HG03135 (cell line): ENCODE data around the gene LMF1.
"Not testable (repeated sequence)": the region's sequence is repeated elsewhere in the genome, so short reads cannot be mapped to it uniquely, and the experiment has no call there.

Experiments used
- ATAC-seq: cut with Tn5 transposase; IDR thresholded peaks from one replicate; pipeline ENCODE4 v1.9.1; 2021; ENCODE audit warnings: mild to moderate bottlenecking, moderate library complexity; ENCODE audit not compliant: unreplicated experiment

LMF1 gene

GRCh38 chr16:953818-954217, 17.0 kb downstream of the LMF1 start:
- not testable (repeated sequence) for ATAC-seq

- no peak for ATAC-seq
These were observed 18.5 kb downstream of the LMF1 start for GRCh38 chr16:952321-952720.

DNA sequence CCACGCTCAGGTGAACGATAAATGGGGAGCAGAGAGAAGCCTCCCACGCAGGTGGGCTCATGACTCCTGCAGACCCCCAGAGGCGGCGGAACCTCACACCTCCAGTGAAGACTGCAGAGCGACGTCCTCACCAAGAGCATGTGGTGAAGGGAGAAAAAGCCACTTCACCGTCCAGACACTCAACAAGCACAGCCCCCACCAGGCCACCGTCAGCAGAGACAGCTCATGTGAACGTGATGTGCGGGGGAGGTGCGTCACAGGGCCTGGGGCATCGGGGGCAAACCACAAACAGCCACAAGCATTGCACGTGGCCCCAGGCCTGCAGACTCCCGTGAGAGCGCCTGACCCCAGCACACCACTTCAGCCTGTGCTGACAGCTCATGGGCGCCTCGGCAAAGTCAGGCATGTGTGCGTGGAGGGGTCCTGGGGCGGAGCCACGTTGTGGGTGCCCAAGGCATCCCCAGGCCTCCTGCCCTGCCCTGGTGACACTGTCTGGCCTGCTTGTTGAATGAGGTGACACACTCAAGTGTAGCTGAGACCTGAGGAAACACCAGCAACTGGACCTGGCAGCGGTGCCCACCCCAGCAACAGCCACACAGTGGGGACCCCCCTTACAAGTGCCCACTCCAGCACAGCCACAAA, 19.0 kb downstream of the LMF1 start:
- ATAC-seq, result no peak

DNA sequence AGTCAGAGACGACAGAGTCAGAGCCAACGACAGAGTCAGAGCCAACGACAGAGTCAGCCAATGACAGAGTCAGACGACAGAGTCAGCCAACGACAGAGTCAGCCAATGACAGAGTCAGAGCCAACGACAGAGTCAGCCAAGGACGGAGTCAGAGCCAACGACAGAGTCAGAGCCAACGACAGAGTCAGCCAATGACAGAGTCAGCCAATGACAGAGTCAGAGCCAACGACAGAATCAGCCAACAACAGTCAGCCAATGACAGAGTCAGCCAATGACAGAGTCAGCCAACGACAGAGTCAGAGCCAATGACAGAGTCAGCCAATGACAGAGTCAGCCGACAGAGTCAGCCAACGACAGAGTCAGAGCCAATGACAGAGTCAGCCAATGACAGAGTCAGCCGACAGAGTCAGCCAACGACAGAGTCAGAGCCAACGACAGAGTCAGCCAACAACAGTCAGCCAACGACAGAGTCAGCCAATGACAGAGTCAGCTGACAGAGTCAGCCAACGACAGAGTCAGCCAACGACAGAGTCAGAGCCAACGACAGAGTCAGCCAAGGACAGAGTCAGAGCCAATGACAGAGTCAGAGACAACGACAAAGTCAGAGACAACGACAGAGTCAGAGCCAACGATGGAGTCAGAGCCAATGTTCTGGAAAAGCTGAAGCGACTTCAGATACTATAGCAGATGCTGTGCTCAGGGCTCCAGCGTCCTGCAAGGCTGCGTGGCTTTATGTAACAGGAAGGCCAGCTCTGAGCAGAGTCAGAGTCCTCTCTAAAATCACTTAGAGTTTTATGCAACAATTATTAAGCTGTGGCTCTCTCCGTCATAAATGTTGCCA, 19.8 kb downstream of the LMF1 start:
- not testable (repeated sequence) for ATAC-seq

GRCh38 chr16:948767-949166, 22.0 kb downstream of the LMF1 start:
- ATAC-seq, result not testable (repeated sequence)

DNA sequence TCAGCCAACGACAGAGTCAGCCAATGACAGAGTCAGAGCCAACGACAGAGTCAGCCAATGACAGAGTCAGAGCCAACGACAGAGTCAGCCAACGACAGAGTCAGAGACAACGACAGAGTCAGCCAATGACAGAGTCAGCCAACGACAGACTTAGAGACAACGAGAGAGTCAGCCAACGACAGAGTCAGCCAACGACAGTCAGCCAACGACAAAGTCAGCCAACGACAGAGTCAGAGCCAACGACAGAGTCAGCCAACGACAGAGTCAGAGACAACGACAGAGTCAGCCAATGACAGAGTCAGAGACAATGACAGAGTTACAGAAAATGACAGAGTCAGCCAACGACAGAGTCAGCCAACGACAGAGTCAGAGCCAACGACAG, 22.9 kb downstream of the LMF1 start:
- not testable (repeated sequence) for ATAC-seq

DNA sequence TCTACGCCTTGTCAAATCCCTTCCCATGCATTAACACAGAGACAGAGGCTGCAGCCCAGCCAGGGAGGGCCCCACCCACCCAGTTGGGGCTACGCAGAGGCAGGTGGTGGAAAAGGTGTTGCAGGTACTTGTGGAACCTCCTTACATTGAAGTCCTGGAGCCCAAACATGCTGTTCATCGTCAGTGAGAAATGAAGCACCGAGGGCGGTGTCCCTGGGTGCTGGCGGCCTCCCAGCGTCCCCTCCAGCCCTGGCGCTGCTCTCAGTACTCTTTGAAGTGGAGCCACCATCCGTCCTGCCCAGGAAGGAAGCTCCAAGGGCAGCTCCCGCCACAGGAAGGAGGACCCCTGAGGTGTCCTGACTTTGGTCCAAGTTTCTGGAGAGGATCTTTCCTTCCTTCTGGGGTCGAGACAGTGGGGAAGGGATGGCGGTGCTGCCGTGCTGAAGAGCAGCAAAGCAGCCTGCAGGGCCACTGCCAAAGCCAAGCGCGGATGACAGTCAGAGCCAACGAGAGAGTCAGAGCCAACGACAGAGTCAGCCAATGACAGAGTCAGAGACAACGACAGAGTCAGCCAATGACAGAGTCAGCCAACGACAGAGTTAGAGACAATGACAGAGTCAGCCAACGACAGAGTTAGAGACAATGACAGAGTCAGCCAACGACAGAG, 23.4 kb downstream of the LMF1 start:
- no peak for ATAC-seq

- ATAC-seq, result no peak
These were observed 24.8 kb downstream of the LMF1 start for GRCh38 chr16:946048-946395.

- ATAC-seq, result no peak
These were observed 25.3 kb downstream of the LMF1 start for GRCh38 chr16:945271-946047.

DNA sequence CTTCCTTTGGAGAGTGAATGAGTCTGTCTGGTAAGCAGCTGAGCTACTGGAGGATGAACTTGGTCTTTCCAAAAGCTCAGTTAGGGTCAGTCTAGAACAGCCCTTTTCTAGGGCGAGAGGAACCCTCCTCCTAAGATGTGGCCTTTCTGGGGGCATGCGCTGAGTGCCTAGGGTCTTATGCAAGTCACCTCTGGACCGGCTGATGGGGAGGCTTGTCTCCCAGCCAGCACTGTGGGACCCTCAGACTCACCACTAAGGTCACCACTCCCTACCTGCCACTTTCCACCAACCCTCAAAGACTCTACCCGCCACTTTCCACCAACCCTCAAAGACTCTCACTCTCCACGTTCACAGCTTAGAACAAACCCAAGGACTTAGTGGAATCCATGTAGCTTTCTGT, 26.8 kb downstream of the LMF1 start:
- no peak for ATAC-seq

DNA sequence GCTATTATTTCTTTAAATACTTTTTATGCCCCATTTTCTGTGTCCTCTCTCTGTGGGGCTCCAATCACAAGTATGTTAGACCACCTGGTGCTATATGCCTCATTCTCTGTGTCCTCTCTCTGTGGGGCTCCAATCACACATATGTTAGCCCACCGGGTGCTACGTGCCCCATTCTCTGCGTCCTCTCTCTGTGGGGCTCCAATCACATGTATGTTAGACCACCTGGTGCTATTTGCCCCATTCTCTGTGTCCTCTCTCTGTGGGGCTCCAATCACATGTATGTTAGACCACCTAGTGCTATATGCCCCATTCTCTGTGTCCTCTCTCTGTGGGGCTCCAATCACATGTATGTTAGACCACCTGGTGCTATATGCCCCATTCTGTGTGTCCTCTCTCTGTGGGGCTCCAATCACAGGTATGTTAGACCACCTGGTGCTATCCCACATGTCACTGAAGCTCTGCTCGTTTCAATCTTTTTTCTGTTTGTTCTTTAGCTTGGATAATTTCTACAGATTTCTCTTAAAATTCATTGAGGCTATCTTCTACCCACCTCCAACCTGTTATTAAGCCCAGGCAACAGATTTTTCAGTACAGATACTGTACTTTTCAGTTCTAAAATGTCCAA, 28.2 kb downstream of the LMF1 start:
- no peak for ATAC-seq

DNA sequence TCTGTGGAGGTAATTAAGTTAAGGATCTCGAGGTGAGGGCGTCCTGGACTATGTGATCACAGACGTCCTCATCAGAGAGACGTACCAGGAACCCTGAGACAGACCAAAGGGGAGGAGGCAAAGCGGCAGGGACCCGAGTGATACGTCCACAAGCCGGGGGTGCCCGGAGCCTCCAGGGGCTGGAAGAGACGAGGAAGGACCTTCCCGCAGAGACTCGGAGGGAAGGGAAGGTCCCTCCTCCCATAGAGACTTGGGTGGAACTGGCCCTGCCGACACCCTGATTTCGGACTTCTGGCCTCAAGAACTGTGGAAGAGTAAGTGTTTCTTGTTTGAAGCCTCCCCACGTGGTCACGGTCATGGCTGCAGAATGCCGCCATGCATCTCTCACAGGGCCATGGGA, 30.8 kb downstream of the LMF1 start:
- ATAC-seq, result no peak

DNA sequence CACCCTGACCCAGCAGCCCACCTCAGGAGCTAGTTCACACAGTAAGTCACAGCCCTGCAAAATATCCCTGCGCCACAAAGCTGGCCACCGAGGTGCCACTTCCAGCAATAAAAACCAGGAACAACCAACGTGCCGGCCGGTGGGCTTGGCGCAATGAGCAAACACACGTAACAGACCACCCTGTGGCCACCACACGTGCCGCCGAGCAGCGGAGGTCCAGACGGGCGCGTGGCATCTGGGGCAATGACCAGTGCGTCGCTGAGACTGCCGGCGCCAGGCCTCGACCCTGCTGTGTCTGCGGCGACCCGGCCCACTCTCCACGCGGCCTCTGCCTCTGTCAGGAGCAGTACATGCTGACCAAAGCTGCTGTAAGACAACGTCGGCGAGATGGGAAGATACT, 31.5 kb downstream of the LMF1 start:
- ATAC-seq, result no peak

- ATAC-seq, result no peak
These were observed 32.0 kb downstream of the LMF1 start for GRCh38 chr16:938752-939151.

GRCh38 chr16:938136-938535, 32.6 kb downstream of the LMF1 start:
- no peak for ATAC-seq

GRCh38 chr16:937723-938122, 33.1 kb downstream of the LMF1 start:
- no peak for ATAC-seq

DNA sequence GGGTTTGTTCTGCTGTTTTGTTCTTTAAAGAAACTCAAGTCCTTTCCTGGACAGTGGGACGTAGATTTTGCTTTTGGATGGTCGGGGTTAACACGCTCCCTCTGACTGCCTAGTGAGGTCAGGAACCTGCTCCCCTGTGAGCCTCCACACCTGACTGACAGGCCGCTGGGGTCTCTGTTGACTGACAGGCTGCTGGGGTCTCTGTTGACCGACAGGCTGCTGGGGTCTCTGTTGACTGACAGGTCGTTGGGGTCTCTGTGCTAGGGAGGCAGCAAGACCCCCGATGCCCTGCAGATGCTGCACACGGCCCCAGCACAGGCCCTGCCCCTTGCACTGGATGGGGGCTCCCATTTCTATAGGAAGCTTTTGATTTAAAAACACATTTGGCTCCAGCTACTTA, 33.5 kb downstream of the LMF1 start:
- no peak for ATAC-seq

- ATAC-seq, result no peak
These were observed 35.1 kb downstream of the LMF1 start for GRCh38 chr16:935684-936083.

- no peak for ATAC-seq
These were observed 36.6 kb downstream of the LMF1 start for GRCh38 chr16:934178-934577.

DNA sequence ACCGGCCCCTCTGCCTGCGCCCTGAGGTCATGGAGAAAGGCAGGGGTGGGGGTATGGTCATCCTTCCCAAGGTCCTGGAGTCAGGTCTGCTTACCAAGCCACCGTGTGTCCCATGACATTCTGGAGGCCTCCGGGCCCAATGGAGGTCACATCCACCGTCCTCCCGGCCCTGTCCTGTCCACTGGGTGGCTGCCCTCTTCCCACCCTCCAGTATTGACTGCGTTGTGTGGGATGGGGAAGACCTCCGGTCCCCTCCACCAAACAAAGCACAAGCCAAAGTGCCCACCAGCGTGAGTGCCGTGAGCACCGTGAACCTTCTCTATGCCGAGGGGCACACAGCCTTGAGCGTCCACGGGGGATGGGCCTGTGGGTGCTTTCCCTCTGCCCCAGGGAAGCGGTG, 37.2 kb downstream of the LMF1 start:
- ATAC-seq, result no peak

- no peak for ATAC-seq
These were observed 37.9 kb downstream of the LMF1 start for GRCh38 chr16:932831-933330.
